ENCODE data around the gene LMO3.

GRCh38 chr12:16603916-16604575 is 1.9 kb downstream of the LMO3 start:
- TF ChIP-seq CTCF (IDR thresholded peaks at IDR 0.05; ENCODE audit: control extremely low read depth in 1 of 3, insufficient read depth in 1 of 3, low read depth in 1 of 3, low read length in 3 of 3) (no peak), ATF2 (IDR thresholded peaks at IDR 0.05; ENCODE audit: low read length) (no peak), BCL11A (IDR thresholded peaks at IDR 0.05; ENCODE audit: low read depth in 2 of 2, low read length in 2 of 2) (no peak)

Data from H1 (cell line).